ENCODE data around the gene ALDH18A1. TPM values are rescaled to one million over a fixed set of nuclear protein-coding genes. Genes with fewer than 3 reads are reported as not detected.

The ALDH18A1 gene
- total RNA-seq, 1 donor from 2014 or later: 29.1 TPM

- H3K27ac ChIP-seq: peak overlapping the region; percentile 10 to 23
- no peaks in the 10 kb centered on the region for H3K27me3 ChIP-seq
- DNase-seq (ENCODE audit: low spot score in 2 of 2): peak in 1 of 2 donors; percentile 92
Observed at GRCh38 chr10:95601116-95601719, 55.3 kb downstream of the ALDH18A1 start.

GRCh38 chr10:95600158-95600557, 56.4 kb downstream of the ALDH18A1 start:
- intact Hi-C loops (cut with DNase I): loop anchor here (1.0 to 5.0 kb wide), 4 partner anchors 39 to 353 kb away; partner anchors contain the start of gene SORBS1
- no peak for TF ChIP-seq CTCF (IDR thresholded peaks at IDR 0.05)
- no peaks in the 10 kb centered on the region for H3K27me3 ChIP-seq
- no peak overlapping the region for H3K4me3 ChIP-seq
- peaks cover 6 to 14% of the 10 kb centered on the region in 2 donors for H3K4me1 ChIP-seq
- no peaks in the 10 kb centered on the region for H3K9me3 ChIP-seq
- DNase-seq (ENCODE audit: low spot score in 2 of 2): no peak
- no peak overlapping the region for H3K27ac ChIP-seq
- no peaks in the 10 kb centered on the region for H3K36me3 ChIP-seq

More at GRCh38 chr10:95601116-95601719, 55.3 kb downstream of the ALDH18A1 start:
- intact Hi-C loops (cut with DNase I): loop anchor here (1.0 to 5.0 kb wide), 4 partner anchors 40 to 354 kb away; partner anchors contain the start of gene SORBS1
- no peaks in the 10 kb centered on the region for H3K9me3 ChIP-seq
- no peaks in the 10 kb centered on the region for H3K36me3 ChIP-seq
- peak; percentile 89 to 93 (median 89) for TF ChIP-seq CTCF (IDR thresholded peaks at IDR 0.05)
- H3K4me1 ChIP-seq: peaks cover 6 to 25% of the 10 kb centered on the region in 2 donors
- H3K4me3 ChIP-seq: no peak overlapping the region

- no peak for TF ChIP-seq CTCF (IDR thresholded peaks at IDR 0.05)
- intact Hi-C loops (cut with DNase I): no loop called here
- Histone ChIP-seq H3K4me1 (peaks cover 0 to 4% of the 10 kb centered on the region in 2 donors), H3K4me3 (no peak overlapping the region), H3K9me3 (no peaks in the 10 kb centered on the region), H3K36me3 (no peaks in the 10 kb centered on the region), H3K27ac (no peak overlapping the region), H3K27me3 (no peaks in the 10 kb centered on the region)
- peak in 1 of 2 donors; percentile 25 for DNase-seq (ENCODE audit: low spot score in 2 of 2)
Observed at GRCh38 chr10:95597788-95598187, 58.7 kb downstream of the ALDH18A1 start.

GRCh38 chr10:95588025-95588424, 68.5 kb downstream of the ALDH18A1 start:
- H3K27ac ChIP-seq: no peak overlapping the region
- no peaks in the 10 kb centered on the region for H3K9me3 ChIP-seq
- no peaks in the 10 kb centered on the region for H3K36me3 ChIP-seq
- TF ChIP-seq CTCF (IDR thresholded peaks at IDR 0.05): no peak
- no peak for DNase-seq (ENCODE audit: low spot score in 2 of 2)
- no peak overlapping the region for H3K4me3 ChIP-seq
- intact Hi-C loops (cut with DNase I): no loop called here
- no peaks in the 10 kb centered on the region for H3K4me1 ChIP-seq
- no peaks in the 10 kb centered on the region for H3K27me3 ChIP-seq

GRCh38 chr10:95579835-95580535, 76.5 kb downstream of the ALDH18A1 start:
- H3K9me3 ChIP-seq: no peaks in the 10 kb centered on the region
- no peaks in the 10 kb centered on the region for H3K4me1 ChIP-seq
- H3K36me3 ChIP-seq: no peaks in the 10 kb centered on the region
- TF ChIP-seq CTCF (IDR thresholded peaks at IDR 0.05): no peak
- H3K27ac ChIP-seq: no peak overlapping the region
- H3K4me3 ChIP-seq: no peak overlapping the region
- no peak for DNase-seq (ENCODE audit: low spot score in 2 of 2)
- intact Hi-C loops (cut with DNase I): no loop called here
- H3K27me3 ChIP-seq: no peaks in the 10 kb centered on the region

All from ascending aorta (tissue), 2 donors.